Kidney epithelial cell (primary cell): ENCODE results near the gene KIF26A. TPM values are rescaled to one million over a fixed set of nuclear protein-coding genes. Genes with fewer than 3 reads are reported as not detected.

Experiments used
- DNase-seq: peaks from one replicate; pipeline ENCODE4 v3.0.0-alpha.2; 2010; ENCODE audit warnings: low read depth
- H3K27me3 ChIP-seq: 2 replicates; pipeline ENCODE4 v1.6.0; 2011; ENCODE audit warnings: low read length; ENCODE audit not compliant: control insufficient read depth, insufficient read depth
- H3K36me3 ChIP-seq: 2 replicates; pipeline ENCODE4 v1.5.1; 2011; ENCODE audit warnings: low read length; ENCODE audit not compliant: control insufficient read depth, insufficient read depth
- H3K4me3 ChIP-seq: 2 replicates; pipeline ENCODE4 v1.5.1; 2011; ENCODE audit warnings: low read depth, mild to moderate bottlenecking, control low read depth, low read length
- CTCF ChIP-seq: IDR thresholded peaks from 2 replicates; pipeline ENCODE4 v1.5.1; 2011; ENCODE audit warnings: mild to moderate bottlenecking, moderate library complexity, low read length, control low read depth, inconsistent platforms; ENCODE audit not compliant: insufficient read depth, poor library complexity, severe bottlenecking
- total RNA-seq: library from RNA; depleted of rRNA; stranded (reverse); fragments of >200 nt; gene quantifications from 2 replicates; pipeline ENCODE4 v1.2.3, GENCODE V29; 2015

KIF26A gene
- total RNA-seq, 1 donor from 2014 or later, result 0.21 TPM

DNA sequence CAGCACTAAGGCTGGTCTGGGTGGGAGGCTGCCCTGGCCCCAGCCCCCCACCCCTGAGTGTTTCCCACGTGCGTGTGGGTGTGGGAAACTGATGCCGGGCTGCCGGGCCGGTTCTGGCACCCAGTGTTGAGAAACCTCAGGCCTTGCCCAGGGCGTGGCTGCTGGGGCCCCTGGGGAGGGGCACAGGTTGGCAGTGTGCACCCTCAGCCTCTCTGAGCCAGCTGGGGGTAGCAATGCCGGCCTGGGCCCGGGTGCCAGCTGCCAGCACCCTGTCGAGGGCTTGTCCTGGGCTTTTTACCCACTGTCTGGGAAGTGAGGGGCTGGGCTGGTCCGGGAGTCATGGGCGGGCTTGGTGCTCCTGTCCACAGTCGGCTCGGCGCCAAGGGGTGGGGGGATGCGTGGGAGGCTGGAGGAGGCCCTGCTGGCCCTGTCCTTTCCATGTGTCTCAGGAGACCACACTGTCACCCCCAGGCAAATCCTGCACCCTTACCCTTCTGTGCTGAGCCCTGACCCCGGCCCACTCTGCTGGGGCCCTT, 37.2 kb upstream of the KIF26A start:
- no peak overlapping the region for H3K4me3 ChIP-seq
- no peaks in the 10 kb centered on the region for H3K36me3 ChIP-seq
- no peak for TF ChIP-seq CTCF
- H3K27me3 ChIP-seq, result no peaks in the 10 kb centered on the region
- DNase-seq, result no peak

DNA sequence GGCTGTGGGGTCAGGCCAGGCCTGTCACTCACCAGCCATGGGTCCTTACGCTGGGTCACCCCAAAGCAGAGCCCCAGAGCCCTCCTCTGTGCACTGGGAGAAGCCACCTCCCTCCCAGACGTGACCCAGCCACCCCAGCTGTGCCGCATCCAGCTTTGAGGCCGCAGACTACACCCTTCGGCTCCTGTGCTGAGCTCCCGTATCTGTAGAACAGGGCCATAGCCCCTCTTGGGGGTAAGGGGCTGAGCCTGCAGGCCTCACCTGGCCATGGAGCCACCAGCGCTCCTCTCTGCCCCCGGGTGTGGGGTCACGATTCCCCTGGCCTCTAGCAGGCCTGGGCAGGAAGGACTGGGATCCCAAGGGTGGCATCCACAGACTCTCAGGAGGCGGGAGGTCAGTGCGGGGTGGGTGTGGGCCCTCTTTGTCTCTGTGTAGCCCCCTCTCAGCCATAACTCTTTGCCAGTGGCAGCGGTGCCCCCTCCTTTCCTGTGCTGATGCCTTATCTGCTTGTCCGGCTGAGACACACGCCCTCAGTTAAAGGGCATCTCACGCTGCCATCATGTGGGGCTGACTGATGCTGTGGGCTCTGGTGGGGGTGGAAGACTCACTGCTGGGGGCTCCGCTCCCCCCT, 36.6 kb upstream of the KIF26A start:
- no peak for TF ChIP-seq CTCF
- no peaks in the 10 kb centered on the region for H3K27me3 ChIP-seq
- DNase-seq, result no peak
- H3K4me3 ChIP-seq, result no peak overlapping the region
- H3K36me3 ChIP-seq, result no peaks in the 10 kb centered on the region

GRCh38 chr14:104102282-104102914, 36.0 kb upstream of the KIF26A start:
- no peak for DNase-seq
- no peak overlapping the region for H3K4me3 ChIP-seq
- no peaks in the 10 kb centered on the region for H3K36me3 ChIP-seq
- no peaks in the 10 kb centered on the region for H3K27me3 ChIP-seq
- no peak for TF ChIP-seq CTCF

DNA sequence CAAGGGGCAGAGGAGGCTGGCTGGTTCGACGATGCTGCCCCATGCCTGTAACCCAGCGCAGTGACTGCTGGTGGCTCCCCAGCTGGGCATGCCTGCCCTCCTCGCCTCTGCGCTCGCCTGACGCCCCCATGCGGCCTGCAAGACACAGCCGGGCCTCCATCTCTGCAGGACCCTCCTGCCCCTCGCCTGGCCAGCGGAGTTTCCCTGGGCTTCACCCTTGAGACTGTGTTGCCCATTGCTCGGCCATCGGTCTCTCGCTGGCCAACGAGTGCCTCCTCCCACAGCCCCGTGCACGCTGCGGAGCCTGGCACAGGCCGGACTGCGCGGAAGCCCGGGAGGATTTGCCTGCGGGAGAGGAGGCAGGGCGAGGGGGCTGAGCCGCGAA, 35.3 kb upstream of the KIF26A start:
- Histone ChIP-seq H3K27me3 (no peaks in the 10 kb centered on the region), H3K4me3 (no peak overlapping the region), H3K36me3 (no peaks in the 10 kb centered on the region)
- DNase-seq, result no peak
- no peak for TF ChIP-seq CTCF

GRCh38 chr14:104103446-104104075, 34.8 kb upstream of the KIF26A start:
- no peak overlapping the region for H3K4me3 ChIP-seq

More at GRCh38 chr14:104103446-104104075, 34.8 kb upstream of the KIF26A start:
- TF ChIP-seq CTCF, result no peak
- DNase-seq, result no peak
- H3K36me3 ChIP-seq, result no peaks in the 10 kb centered on the region
- H3K27me3 ChIP-seq, result no peaks in the 10 kb centered on the region
